SK-N-SH treated with all-trans-retinoic acid at 6 μM for 48 hours (cell line): ENCODE measurements around the gene RHBDL3.

Source experiments
- ATAC-seq: fragments of 200-7000 bp; cut with Tn5 transposase; 3 replicates; pipeline ENCODE4 v1.9.1; 2020; ENCODE audit warnings: mild to moderate bottlenecking, moderate library complexity
- ARNTL ChIP-seq: fragments of 450-650 bp; formaldehyde crosslinking; IDR thresholded peaks from 2 replicates; pipeline ENCODE4 v1.5.0; 2020; ENCODE audit warnings: low read depth, mild to moderate bottlenecking, moderate library complexity, borderline replicate concordance
- BACH2 ChIP-seq: fragments of 250-450 bp; sonication (Bioruptor Pico); IDR thresholded peaks from 2 replicates; pipeline ENCODE4 v1.9.0; 2021; ENCODE audit warnings: mild to moderate bottlenecking, borderline replicate concordance
- GLIS3 ChIP-seq: fragments of 250-450 bp; sonication (Bioruptor Pico); IDR thresholded peaks from 2 replicates; pipeline ENCODE4 v1.5.0; 2020; ENCODE audit warnings: mild to moderate bottlenecking, moderate library complexity
- ISL1 ChIP-seq: fragments of 250-450 bp; sonication (Bioruptor Pico); IDR thresholded peaks from 2 replicates; pipeline ENCODE4 v2.1.2; 2022; ENCODE audit warnings: mild to moderate bottlenecking, moderate library complexity
- OSR1 ChIP-seq: fragments of 250-450 bp; sonication (Bioruptor Pico); IDR thresholded peaks from 2 replicates; pipeline ENCODE4 v1.8.0; 2022; ENCODE audit warnings: moderate library complexity, mild to moderate bottlenecking, inconsistent platforms
- PPARA ChIP-seq: fragments of 250-450 bp; sonication (Bioruptor Pico); IDR thresholded peaks from 2 replicates; pipeline ENCODE4 v1.5.0; 2020; ENCODE audit warnings: mild to moderate bottlenecking, borderline replicate concordance
- SNAI2 ChIP-seq: fragments of 250-450 bp; sonication (Bioruptor Pico); IDR thresholded peaks from 2 replicates; pipeline ENCODE4 v1.5.0; 2020; ENCODE audit warnings: mild to moderate bottlenecking, moderate library complexity
- TCF4 ChIP-seq: fragments of 250-450 bp; sonication (Bioruptor Pico); IDR thresholded peaks from 2 replicates; pipeline ENCODE4 v1.8.0; 2021; ENCODE audit warnings: mild to moderate bottlenecking, moderate library complexity, borderline replicate concordance
- TSHZ2 ChIP-seq: fragments of 250-450 bp; sonication (Bioruptor Pico); IDR thresholded peaks from 2 replicates; pipeline ENCODE4 v1.5.0; 2020; ENCODE audit warnings: mild to moderate bottlenecking, moderate library complexity
- ZC3H10 ChIP-seq: fragments of 250-450 bp; sonication (Bioruptor Pico); IDR thresholded peaks from 2 replicates; pipeline ENCODE4 v1.5.1; 2021; ENCODE audit warnings: mild to moderate bottlenecking, moderate library complexity
- ZFP3 ChIP-seq: fragments of 250-450 bp; sonication (Bioruptor Pico); IDR thresholded peaks from 2 replicates; pipeline ENCODE4 v1.5.0; 2020; ENCODE audit warnings: mild to moderate bottlenecking, moderate library complexity
- ZFP30 ChIP-seq: fragments of 450-650 bp; formaldehyde crosslinking; IDR thresholded peaks from 2 replicates; pipeline ENCODE4 v1.5.0; 2022; ENCODE audit warnings: mild to moderate bottlenecking, moderate library complexity
- ZNF565 ChIP-seq: fragments of 450-650 bp; formaldehyde crosslinking; conservative IDR thresholded peaks from 2 replicates; pipeline ENCODE4 v1.5.0; 2020; ENCODE audit warnings: low read depth, mild to moderate bottlenecking, moderate library complexity
- ZNF70 ChIP-seq: fragments of 450-650 bp; formaldehyde crosslinking; IDR thresholded peaks from 2 replicates; pipeline ENCODE4 v1.5.0; 2020; ENCODE audit warnings: mild to moderate bottlenecking, moderate library complexity
- ZNF8 ChIP-seq: fragments of 450-650 bp; formaldehyde crosslinking; IDR thresholded peaks from 2 replicates; pipeline ENCODE4 v1.5.0; 2020; ENCODE audit warnings: mild to moderate bottlenecking, moderate library complexity
- TF ChIP-seq, protein P1 (sequence below): fragments of 250-450 bp; sonication (Bioruptor Pico); IDR thresholded peaks from 2 replicates; pipeline ENCODE4 v1.5.1; 2020; ENCODE audit warnings: low read depth, mild to moderate bottlenecking, moderate library complexity
- TF ChIP-seq, protein P2 (sequence below): fragments of 250-450 bp; sonication (Bioruptor Pico); IDR thresholded peaks from 2 replicates; pipeline ENCODE4 v1.5.1; 2021; ENCODE audit warnings: mild to moderate bottlenecking, moderate library complexity
- TF ChIP-seq, protein P3 (sequence below): fragments of 250-450 bp; sonication (Bioruptor Pico); IDR thresholded peaks from 2 replicates; pipeline ENCODE4 v1.8.0; 2020; ENCODE audit warnings: mild to moderate bottlenecking, moderate library complexity, borderline replicate concordance
- TF ChIP-seq, protein P4 (sequence below): fragments of 250-450 bp; sonication (Bioruptor Pico); IDR thresholded peaks from 2 replicates; pipeline ENCODE4 v1.8.0; 2021; ENCODE audit warnings: low read depth, mild to moderate bottlenecking, moderate library complexity, borderline replicate concordance

Gene RHBDL3

DNA sequence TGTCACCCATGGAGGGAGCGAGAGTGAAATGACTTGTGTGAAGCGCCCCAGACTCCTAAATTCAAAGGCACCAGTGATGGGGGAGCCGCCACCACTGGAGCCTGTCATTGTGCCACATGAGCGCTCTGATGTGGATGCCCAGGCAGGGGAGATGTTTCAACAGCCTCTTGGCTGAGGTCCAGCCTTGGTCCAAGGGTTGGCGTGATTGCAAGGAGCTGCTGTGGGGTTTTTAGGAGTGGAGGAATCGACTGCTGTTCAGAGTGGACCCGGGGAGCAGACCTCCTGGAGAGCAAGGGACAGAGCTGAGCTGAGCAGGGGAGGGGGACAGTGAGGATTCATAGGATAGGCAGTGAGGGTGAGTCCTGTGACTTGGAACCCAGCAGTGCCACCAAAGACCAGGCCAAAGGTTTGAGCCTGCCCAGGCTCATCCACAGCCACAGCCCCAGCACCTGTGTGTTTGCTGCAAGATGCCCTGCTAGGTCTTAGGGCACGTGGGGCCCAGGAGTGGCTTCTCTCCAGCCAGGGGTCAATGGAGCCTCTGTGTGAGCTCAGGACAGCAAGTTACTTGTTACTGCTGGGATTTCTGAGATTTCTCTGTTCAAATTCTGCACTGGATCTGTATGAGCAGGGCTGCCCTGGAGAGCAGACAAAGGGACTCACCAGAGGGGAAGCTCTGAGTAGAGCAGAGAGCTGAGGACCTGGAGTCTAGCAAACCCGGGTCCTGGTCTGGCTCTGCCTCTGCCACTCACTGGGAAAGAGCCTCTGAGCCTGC, 20.3 kb downstream of the RHBDL3 start (continued):
- TF ChIP-seq TCF4 (no peak), TSHZ2 (no peak)
- TF ChIP-seq, protein P1, sequence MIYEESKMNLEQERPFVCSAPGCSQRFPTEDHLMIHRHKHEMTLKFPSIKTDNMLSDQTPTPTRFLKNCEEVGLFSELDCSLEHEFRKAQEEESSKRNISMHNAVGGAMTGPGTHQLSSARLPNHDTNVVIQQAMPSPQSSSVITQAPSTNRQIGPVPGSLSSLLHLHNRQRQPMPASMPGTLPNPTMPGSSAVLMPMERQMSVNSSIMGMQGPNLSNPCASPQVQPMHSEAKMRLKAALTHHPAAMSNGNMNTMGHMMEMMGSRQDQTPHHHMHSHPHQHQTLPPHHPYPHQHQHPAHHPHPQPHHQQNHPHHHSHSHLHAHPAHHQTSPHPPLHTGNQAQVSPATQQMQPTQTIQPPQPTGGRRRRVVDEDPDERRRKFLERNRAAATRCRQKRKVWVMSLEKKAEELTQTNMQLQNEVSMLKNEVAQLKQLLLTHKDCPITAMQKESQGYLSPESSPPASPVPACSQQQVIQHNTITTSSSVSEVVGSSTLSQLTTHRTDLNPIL (CRISPR knock-in tag), result no peak

DNA sequence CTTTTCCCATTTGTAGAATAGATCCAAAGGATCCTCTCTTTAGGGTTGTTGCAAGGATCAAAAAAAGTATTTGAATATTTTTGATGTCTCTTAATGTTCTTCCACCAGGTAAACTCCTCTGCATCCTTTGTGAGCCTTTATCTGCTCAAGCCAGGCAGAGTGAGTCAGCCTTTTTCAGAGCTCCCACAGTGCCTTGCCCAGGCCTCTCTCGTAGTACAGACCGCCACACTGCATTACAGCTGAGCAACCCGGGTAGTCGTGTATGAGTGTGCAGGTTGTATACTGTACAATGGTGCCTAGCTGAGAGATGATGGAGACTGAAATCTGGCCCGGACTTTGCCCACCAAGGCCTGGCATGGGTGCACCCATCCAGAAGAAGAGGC, 20.9 kb downstream of the RHBDL3 start:
- TF ChIP-seq PPARA (CRISPR knock-in tag) (no peak), TCF4 (no peak), SNAI2 (CRISPR knock-in tag) (no peak), ZFP3 (CRISPR knock-in tag) (peak; percentile 95), ZFP30 (no peak), GLIS3 (no peak), BACH2 (CRISPR knock-in tag) (no peak)
- TF ChIP-seq, protein P2, sequence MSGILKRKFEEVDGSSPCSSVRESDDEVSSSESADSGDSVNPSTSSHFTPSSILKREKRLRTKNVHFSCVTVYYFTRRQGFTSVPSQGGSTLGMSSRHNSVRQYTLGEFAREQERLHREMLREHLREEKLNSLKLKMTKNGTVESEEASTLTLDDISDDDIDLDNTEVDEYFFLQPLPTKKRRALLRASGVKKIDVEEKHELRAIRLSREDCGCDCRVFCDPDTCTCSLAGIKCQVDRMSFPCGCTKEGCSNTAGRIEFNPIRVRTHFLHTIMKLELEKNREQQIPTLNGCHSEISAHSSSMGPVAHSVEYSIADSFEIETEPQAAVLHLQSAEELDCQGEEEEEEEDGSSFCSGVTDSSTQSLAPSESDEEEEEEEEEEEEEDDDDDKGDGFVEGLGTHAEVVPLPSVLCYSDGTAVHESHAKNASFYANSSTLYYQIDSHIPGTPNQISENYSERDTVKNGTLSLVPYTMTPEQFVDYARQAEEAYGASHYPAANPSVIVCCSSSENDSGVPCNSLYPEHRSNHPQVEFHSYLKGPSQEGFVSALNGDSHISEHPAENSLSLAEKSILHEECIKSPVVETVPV (CRISPR knock-in tag), result no peak
- 0 out of 3 replicates have a peak, but pooled peaks have one; percentile 22 for ATAC-seq

- TF ChIP-seq ISL1 (CRISPR knock-in tag), result no peak
- TF ChIP-seq, protein P1 (CRISPR knock-in tag), result no peak
- no peak for TF ChIP-seq BACH2 (CRISPR knock-in tag)
- TF ChIP-seq ZNF565 (CRISPR knock-in tag), result no peak
- TF ChIP-seq ZFP30, result no peak
- TF ChIP-seq, protein P3, sequence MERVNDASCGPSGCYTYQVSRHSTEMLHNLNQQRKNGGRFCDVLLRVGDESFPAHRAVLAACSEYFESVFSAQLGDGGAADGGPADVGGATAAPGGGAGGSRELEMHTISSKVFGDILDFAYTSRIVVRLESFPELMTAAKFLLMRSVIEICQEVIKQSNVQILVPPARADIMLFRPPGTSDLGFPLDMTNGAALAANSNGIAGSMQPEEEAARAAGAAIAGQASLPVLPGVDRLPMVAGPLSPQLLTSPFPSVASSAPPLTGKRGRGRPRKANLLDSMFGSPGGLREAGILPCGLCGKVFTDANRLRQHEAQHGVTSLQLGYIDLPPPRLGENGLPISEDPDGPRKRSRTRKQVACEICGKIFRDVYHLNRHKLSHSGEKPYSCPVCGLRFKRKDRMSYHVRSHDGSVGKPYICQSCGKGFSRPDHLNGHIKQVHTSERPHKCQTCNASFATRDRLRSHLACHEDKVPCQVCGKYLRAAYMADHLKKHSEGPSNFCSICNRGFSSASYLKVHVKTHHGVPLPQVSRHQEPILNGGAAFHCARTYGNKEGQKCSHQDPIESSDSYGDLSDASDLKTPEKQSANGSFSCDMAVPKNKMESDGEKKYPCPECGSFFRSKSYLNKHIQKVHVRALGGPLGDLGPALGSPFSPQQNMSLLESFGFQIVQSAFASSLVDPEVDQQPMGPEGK, result no peak
- no peak for TF ChIP-seq ZNF70 (CRISPR knock-in tag)
- TF ChIP-seq, protein P4, sequence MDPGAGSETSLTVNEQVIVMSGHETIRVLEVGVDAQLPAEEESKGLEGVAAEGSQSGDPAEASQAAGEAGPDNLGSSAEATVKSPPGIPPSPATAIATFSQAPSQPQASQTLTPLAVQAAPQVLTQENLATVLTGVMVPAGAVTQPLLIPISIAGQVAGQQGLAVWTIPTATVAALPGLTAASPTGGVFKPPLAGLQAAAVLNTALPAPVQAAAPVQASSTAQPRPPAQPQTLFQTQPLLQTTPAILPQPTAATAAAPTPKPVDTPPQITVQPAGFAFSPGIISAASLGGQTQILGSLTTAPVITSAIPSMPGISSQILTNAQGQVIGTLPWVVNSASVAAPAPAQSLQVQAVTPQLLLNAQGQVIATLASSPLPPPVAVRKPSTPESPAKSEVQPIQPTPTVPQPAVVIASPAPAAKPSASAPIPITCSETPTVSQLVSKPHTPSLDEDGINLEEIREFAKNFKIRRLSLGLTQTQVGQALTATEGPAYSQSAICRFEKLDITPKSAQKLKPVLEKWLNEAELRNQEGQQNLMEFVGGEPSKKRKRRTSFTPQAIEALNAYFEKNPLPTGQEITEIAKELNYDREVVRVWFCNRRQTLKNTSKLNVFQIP, result no peak
- ATAC-seq, result peak; percentile 29; the same call in 1 of the 3 replicates
Measured at GRCh38 chr17:32287804-32288511, 22.3 kb downstream of the RHBDL3 start.

DNA sequence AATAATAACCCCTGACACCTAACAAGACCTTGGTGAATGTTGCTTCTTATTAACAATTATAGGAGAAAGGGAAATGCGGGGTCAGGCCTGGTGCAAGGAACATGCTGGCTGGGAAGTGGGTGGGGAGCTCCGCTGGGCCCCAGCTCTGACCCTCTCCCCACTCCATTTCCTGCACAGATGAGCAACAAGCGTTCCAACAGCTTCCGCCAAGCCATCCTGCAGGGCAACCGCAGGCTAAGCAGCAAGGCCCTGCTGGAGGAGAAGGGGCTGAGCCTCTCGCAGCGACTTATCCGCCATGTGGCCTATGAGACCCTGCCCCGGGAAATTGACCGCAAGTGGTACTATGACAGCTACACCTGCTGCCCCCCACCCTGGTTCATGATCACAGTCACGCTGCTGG, 23.0 kb downstream of the RHBDL3 start:
- no peak for ATAC-seq
- TF ChIP-seq, protein P4, result no peak
- TF ChIP-seq TCF4 (no peak), ZNF8 (CRISPR knock-in tag) (no peak), ZFP3 (CRISPR knock-in tag) (no peak), ARNTL (CRISPR knock-in tag) (no peak), OSR1 (CRISPR knock-in tag) (no peak), GLIS3 (no peak), SNAI2 (CRISPR knock-in tag) (no peak), ZC3H10 (CRISPR knock-in tag) (no peak)
- TF ChIP-seq, protein P1 (CRISPR knock-in tag), result no peak
